Measurements from ENCODE around the gene SMIM41.

SMIM41 gene

DNA sequence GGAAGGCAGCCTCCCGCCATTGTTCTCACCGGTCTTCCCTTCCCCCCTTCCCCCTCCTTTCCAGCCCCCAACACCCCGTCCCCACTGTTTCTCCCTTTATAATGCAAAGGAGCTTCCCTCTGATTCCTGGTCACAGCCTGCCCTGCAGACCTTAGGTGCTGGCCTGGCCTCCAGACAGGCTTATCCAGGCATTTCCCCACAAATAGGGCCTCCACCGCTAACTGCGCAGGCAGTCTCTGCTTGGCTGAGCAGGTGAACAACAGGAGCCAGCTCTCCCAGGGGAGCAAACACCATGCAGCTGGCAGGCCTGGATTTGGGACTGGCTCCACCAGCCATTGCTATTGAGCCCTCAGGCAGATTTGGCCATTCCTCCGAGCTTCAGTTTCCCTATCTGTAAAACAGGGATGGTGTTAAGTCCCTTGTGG, 46.0 kb downstream of the SMIM41 start:
- TF ChIP-seq, protein P1, sequence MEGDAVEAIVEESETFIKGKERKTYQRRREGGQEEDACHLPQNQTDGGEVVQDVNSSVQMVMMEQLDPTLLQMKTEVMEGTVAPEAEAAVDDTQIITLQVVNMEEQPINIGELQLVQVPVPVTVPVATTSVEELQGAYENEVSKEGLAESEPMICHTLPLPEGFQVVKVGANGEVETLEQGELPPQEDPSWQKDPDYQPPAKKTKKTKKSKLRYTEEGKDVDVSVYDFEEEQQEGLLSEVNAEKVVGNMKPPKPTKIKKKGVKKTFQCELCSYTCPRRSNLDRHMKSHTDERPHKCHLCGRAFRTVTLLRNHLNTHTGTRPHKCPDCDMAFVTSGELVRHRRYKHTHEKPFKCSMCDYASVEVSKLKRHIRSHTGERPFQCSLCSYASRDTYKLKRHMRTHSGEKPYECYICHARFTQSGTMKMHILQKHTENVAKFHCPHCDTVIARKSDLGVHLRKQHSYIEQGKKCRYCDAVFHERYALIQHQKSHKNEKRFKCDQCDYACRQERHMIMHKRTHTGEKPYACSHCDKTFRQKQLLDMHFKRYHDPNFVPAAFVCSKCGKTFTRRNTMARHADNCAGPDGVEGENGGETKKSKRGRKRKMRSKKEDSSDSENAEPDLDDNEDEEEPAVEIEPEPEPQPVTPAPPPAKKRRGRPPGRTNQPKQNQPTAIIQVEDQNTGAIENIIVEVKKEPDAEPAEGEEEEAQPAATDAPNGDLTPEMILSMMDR (IDR thresholded peaks at IDR 0.05; ENCODE audit: insufficient read depth, low read depth, low read length, missing control alignments): no peak
- DNase-seq (ENCODE audit: low read depth): no peak
- H3K4me3 ChIP-seq (ENCODE audit: low read depth, low read length): no peak overlapping the region

DNA sequence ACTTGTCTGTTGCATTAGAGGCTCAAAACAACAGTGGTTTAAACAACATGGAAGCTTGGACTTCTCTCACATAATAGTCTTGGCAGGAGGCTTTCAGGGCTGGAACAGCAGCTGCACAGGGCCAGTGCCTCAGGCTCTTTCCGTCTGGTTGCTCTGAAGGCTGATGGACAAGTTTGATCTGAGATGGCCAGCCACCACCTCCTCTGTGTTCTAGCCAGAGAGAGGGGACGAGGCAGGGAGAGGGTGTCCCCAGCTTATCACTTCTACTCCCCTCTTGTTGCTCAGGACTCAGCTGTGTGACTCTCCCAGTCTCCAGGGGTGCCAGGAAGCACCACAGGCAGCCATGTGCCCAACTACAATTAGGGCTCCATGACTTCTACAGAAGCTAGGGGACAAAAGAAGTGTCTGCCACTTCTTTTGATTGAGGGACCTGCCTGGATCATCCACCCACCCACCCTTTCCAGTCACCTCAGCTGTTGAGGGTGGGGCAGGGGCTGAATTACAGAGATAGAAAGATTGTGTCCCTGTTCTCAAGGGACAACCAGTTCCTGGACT, 46.6 kb downstream of the SMIM41 start:
- no peak for DNase-seq (ENCODE audit: low read depth)
- H3K4me3 ChIP-seq (ENCODE audit: low read depth, low read length): no peak overlapping the region
- TF ChIP-seq, protein P1 (IDR thresholded peaks at IDR 0.05; ENCODE audit: insufficient read depth, low read depth, low read length, missing control alignments): no peak

DNA sequence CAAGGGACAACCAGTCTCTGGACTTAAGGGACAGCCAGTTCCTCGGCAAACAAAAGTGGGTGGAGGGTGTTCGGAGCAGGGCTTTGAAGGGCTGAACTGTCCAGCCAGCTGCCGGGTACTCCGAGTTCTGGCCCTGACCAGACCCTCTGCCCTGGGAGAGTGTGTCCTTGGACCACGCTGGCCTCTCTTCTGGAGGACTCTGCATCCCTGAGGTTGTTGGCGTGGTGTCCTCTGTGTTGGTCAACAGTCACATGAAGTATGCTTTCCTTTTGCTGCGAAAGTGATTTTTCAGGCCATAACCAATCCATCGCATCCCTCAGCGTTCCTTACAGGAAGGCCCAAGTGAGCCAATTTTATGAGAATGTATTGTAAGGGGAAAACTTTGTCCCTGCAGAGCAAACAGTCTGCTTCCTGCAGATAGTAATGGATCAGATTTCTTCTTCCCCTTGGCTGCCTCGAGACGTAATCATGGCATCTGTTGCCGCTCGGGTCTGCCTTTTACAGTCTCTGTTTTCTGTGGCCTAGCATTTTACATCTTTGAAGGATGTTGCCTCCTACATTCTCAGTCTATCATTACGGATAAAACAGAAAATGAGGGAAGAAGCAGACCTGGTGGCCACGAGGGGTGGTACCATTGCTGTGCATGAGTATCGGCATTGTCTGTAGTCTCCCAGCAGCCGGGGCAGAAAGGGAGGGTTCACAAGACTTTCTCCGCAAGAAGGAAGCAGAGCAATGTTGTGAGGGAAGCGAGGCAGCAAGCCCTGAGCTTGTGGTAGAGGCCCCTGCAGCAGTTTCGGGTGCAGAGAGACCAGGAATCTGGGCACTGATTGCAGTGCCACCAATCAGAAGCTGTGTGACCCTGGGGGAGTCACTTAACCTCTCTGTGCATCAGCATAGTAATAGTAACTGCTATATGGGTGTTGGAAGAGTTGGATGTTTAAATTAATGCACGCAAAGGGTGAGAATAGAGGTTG, 47.4 kb downstream of the SMIM41 start:
- no peak for DNase-seq (ENCODE audit: low read depth)
- no peak overlapping the region for H3K4me3 ChIP-seq (ENCODE audit: low read depth, low read length)
- TF ChIP-seq, protein P1 (IDR thresholded peaks at IDR 0.05; ENCODE audit: insufficient read depth, low read depth, low read length, missing control alignments): no peak

DNA sequence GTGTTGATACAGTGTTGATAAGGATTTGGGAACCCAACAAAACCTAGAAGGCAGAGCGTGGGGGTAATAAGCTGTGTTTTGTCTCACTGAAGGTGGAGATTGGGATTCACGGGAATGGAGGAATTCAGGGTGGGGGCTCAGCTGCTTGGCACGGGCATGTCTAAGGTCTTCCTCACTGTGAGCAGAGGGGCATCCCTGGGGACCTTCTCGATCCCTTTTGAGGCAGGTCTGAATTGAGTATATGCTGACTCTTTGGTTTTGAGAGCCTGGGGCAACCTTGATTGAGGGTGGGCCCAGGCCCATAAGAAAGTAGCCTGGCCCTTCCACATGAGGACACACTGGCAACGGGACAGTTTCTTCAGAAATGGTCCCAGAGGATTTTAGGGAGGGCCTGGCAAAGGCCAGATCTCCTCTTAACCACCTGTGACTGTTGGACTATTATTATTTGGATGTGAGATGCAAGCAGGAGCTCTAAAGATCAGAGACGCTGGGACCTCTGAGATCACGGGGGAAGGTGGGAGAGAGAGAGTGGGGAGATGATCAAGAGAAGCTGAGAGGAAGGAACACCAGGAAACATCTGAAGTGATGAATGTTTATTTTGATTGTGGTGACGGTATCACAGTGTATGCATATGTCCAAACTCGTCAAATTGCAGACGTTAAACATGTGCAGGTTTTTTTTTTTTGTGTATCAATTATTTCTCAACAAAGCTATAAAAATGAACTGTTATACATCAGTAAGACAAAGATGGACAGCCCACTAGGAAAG, 48.4 kb downstream of the SMIM41 start:
- H3K4me3 ChIP-seq (ENCODE audit: low read depth, low read length): no peak overlapping the region
- TF ChIP-seq, protein P1 (IDR thresholded peaks at IDR 0.05; ENCODE audit: insufficient read depth, low read depth, low read length, missing control alignments): no peak
- DNase-seq (ENCODE audit: low read depth): no peak

DNA sequence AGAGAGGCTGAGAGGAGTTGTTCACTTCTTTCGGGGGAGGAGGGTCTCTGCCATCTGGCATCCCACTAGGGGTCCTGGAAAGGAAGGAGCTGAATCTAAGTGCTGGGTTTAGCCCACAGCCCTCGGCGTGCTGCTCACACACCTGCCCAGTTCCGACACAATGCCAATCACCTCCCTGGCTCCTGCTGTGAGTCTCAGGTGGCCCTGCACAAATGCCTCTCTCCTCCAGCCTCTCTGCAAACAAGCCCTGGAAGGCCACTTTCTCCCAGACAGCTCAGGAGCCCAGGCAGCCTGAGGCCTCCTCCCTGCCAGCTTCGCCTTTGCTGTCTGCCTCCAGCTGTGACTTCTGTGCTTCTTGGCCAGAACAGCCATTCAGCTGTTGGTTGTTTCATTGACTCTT, 51.2 kb downstream of the SMIM41 start:
- H3K4me3 ChIP-seq (ENCODE audit: low read depth, low read length): no peak overlapping the region
- no peak for DNase-seq (ENCODE audit: low read depth)
- TF ChIP-seq, protein P1 (IDR thresholded peaks at IDR 0.05; ENCODE audit: insufficient read depth, low read depth, low read length, missing control alignments): no peak

DNA sequence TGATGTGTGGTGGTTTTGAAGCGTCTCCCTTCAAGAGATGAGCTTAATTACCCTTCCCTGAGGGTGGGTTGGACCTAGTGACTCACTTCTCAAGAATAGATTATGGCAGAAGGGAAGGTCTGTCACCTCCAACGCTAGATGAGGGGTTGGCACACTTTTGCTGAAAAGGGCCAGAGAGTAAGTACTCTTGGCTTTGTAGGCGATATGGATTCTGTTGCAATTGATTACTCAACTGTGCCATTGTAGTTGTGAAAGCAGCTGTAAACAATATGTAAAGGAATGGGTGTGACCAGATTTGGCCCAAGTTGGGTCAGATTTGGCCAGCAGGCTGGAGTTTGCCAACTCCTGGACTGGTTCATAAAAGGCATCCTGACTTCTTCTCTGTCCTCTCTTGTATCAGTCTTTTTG, 53.3 kb downstream of the SMIM41 start:
- H3K4me3 ChIP-seq (ENCODE audit: low read depth, low read length): no peak overlapping the region
- TF ChIP-seq, protein P1 (IDR thresholded peaks at IDR 0.05; ENCODE audit: insufficient read depth, low read depth, low read length, missing control alignments): no peak
- DNase-seq (ENCODE audit: low read depth): no peak
